ENCODE measurements around the gene KCTD15. TPM values are rescaled to one million over a fixed set of nuclear protein-coding genes. Genes with fewer than 3 reads are reported as not detected.

Gene KCTD15
- total RNA-seq, 3 donors from 2014 or later = 8.0 to 42.3 (median 10.1) TPM

DNA sequence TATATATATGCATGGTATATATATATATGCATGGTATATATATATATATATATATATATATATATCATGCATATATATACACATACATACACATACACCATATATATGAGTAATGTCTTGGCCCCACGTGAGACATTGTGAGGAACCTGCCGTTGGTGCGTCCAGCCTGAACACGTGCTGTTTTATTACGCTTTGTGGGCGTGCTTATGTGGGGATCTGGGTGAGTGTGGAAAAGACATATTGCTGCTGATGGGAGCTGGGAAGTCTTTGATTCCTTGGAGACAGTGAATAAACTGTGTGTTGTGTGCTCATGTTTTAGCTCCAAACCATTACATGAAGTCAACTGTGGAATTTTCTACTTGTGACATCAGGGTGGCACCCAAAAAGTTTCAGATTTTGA lies 28.9 kb downstream of the KCTD15 start:
- Histone ChIP-seq H3K4me3 (no peak overlapping the region), H3K36me3 (ENCODE audit: low read depth) (no peaks in the 10 kb centered on the region), H3K9me3 (no peaks in the 10 kb centered on the region), H3K4me1 (ENCODE audit: low read depth) (peaks cover under 1% of the 10 kb centered on the region)
- TF ChIP-seq, protein P1, sequence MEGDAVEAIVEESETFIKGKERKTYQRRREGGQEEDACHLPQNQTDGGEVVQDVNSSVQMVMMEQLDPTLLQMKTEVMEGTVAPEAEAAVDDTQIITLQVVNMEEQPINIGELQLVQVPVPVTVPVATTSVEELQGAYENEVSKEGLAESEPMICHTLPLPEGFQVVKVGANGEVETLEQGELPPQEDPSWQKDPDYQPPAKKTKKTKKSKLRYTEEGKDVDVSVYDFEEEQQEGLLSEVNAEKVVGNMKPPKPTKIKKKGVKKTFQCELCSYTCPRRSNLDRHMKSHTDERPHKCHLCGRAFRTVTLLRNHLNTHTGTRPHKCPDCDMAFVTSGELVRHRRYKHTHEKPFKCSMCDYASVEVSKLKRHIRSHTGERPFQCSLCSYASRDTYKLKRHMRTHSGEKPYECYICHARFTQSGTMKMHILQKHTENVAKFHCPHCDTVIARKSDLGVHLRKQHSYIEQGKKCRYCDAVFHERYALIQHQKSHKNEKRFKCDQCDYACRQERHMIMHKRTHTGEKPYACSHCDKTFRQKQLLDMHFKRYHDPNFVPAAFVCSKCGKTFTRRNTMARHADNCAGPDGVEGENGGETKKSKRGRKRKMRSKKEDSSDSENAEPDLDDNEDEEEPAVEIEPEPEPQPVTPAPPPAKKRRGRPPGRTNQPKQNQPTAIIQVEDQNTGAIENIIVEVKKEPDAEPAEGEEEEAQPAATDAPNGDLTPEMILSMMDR (IDR thresholded peaks at IDR 0.05) = no peak
- no peak for ATAC-seq
- intact Hi-C loops (cut with DNase I, micrococcal nuclease) = no loop called here
- DNase-seq = no peak

DNA sequence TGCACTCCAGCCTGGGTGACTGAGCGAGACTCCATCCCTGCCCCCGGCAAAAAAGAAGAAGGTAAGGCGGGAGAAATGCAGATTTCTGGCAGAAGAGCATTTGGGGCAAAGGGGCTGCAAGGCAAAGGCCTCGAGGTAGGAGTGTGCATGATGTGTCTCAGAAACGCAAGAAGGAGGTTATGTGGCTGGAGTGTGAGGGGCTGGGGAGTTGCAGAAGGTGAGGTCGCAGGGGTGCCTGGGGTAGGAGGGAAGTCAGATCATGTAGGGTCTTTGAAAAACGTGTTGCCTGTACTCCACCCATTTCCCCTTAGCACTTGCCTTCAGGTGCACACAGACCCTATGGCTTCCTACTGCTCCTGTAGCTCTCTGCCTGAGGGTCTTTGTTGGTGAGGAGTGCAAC lies 29.9 kb downstream of the KCTD15 start:
- no peak overlapping the region for H3K4me3 ChIP-seq
- intact Hi-C loops (cut with DNase I, micrococcal nuclease) = no loop called here

DNA sequence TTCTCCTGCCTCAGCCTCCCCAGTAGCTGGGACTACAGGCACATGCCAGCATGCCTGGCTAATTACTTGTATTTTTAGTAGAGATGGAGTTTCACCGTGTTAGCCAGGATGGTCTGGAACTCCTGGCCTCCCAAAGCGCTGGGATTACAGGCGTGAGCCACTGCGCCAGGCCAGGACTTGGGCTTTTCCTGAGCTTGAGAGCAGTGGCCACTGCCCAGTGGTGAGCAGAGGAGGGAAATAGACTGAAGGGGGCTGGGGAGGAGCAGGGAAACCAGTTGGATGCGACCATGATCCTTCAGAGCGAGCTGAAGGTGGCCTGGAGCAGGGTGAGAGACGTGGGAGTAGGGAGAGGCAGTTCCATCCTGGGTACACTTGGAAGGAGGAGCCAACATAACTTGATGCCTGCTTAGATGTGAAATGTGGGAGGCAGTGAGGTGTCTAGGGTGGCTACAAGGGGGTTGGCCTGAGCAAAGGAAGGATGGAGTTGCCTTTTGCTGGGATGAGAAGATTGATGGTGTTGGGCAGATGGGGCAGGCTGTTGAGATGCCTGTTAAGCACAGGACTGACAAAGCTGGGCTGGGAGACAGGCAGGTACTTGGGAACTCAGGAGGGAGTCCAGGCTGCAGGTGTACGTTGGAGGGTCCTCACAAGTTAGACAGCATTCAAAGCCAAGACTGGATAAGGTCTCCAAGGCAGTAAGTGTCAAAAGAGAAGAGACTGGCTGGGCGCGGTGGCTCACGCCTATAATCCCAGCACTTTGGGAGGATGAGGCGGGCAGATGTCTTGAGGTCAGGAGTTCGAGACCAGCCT lies 31.8 kb downstream of the KCTD15 start:
- TF ChIP-seq, protein P1 (IDR thresholded peaks at IDR 0.05) = no peak
- H3K4me3 ChIP-seq = no peak overlapping the region
- intact Hi-C loops (cut with DNase I, micrococcal nuclease) = no loop called here
- no peaks in the 10 kb centered on the region for H3K4me1 ChIP-seq (ENCODE audit: low read depth)
- DNase-seq = no peak
- no peaks in the 10 kb centered on the region for H3K9me3 ChIP-seq
- H3K36me3 ChIP-seq (ENCODE audit: low read depth) = no peaks in the 10 kb centered on the region
- ATAC-seq = no peak

More for the DNA sequence above, 29.9 kb downstream of the KCTD15 start:
- no peaks in the 10 kb centered on the region for H3K4me1 ChIP-seq (ENCODE audit: low read depth)
- DNase-seq (no peak), ATAC-seq (no peak)
- no peaks in the 10 kb centered on the region for H3K9me3 ChIP-seq
- no peaks in the 10 kb centered on the region for H3K36me3 ChIP-seq (ENCODE audit: low read depth)
- TF ChIP-seq, protein P1 (IDR thresholded peaks at IDR 0.05) = no peak

DNA sequence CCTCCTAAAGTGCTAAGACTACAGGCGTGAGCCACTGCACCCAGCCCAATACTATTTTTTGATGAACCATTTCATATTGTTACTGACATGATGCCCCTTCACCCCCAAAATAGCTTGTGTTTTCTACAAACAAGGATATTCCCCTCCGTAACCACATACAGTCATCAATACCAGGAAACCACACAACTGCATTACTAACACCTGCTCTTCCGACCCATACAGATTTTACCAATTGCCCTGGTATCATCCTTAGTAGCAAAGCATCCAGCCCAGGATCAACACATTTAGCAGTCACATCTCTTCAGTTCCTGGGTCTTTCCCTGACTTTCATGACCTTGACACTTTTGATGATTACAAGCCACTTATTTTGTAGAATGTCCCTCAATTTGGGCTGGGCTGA lies 33.6 kb downstream of the KCTD15 start:
- H3K36me3 ChIP-seq (ENCODE audit: low read depth) = no peaks in the 10 kb centered on the region
- intact Hi-C loops (cut with DNase I, micrococcal nuclease) = no loop called here
- TF ChIP-seq, protein P1 (IDR thresholded peaks at IDR 0.05) = no peak
- no peak overlapping the region for H3K4me3 ChIP-seq
- H3K4me1 ChIP-seq (ENCODE audit: low read depth) = no peaks in the 10 kb centered on the region
- DNase-seq (no peak), ATAC-seq (no peak)
- H3K9me3 ChIP-seq = no peaks in the 10 kb centered on the region

DNA sequence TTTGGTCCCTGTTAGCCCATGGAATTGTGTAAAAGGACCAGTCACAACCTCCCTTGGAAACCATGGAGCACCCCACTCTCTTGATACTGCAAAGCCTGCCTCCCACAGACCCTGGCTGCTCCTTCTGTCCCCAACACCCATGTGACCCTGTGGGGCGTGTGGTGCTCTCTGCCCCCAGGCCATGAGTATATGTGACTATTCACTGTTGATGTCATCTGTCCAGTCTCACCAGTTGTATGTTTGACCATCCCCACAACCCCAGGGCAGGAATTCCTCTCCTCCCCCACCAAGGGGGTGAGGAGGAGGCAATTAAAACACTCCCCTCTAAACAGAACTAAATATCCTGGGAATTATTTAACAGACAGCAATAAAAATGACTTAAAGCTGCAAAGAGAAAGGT lies 35.2 kb downstream of the KCTD15 start:
- ATAC-seq = no peak
- no peak for DNase-seq
- Histone ChIP-seq H3K9me3 (no peaks in the 10 kb centered on the region), H3K4me1 (ENCODE audit: low read depth) (no peaks in the 10 kb centered on the region), H3K36me3 (ENCODE audit: low read depth) (no peaks in the 10 kb centered on the region), H3K4me3 (no peak overlapping the region)
- TF ChIP-seq, protein P1 (IDR thresholded peaks at IDR 0.05) = no peak
- intact Hi-C loops (cut with DNase I, micrococcal nuclease) = no loop called here

Data from mucosa of descending colon (tissue), 3 donors.